ENCODE results near the gene GINS2.

The GINS2 gene

DNA sequence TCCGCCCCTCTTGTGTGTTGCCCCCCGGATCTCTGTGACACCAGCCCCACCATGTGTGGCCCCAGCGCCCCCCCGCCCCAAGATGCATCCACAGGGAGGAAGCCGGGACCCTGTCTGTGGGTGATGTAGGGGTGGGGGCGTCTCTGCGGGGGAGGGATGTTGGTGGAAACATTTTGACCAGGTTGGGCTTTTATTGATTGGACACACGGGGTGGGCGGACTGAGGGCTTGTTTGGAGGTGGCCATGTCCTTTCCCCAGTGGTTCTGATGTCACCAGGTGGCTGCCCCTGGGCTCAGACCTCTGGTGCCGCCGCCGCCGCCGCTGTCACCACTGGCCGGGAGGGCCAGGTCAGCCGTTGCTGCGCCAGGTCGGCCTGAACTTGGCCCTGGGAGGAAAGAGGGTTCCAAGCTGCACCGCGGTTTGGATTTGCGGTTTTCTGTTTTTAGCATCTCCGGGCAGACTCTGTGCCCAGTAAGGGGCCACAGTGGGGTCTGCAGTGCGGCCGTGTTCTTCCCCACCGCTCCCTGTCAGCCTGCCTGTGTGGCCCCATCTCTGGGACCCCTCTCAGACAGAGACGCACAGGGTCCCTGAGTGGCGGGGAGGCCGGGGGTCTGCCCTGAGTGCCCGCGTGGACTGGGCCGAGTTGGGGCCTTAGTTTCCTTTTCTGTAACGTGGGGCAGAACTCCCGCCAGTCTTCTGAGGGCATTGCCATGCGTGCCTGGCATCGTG is 55.9 kb downstream of the GINS2 start:
- peaks cover 98 to 100% (median 100%) of the 10 kb centered on the region in 11 experiments for H4K20me1 ChIP-seq
- H3K4me3 ChIP-seq: no peak overlapping the region
- H3K4me1 ChIP-seq: peaks cover 8 to 88% (median 69%) of the 10 kb centered on the region in 10 experiments
- H3K36me3 ChIP-seq: peaks cover 13 to 74% (median 58%) of the 10 kb centered on the region in 11 experiments; a peak in 20 of 22 replicates
- 0 out of 22 replicates have a peak overlapping the region, but pooled peaks of 1 of the 11 experiments have one; percentile 44 for H3K9ac ChIP-seq
- H3K27me3 ChIP-seq: no peaks in the 10 kb centered on the region
- no peak overlapping the region for H3K27ac ChIP-seq
- TF ChIP-seq Cebpa-rat (IDR thresholded peaks at IDR 0.05): no peak
- H3K4me2 ChIP-seq: peak overlapping the region in 3 of 11 experiments; percentile 39 to 59 (median 57); a peak in 4 of 22 replicates
- peaks cover 12 to 18% (median 14%) of the 10 kb centered on the region in 11 experiments; a peak in 21 of 22 replicates for H3K9me3 ChIP-seq (replicated peaks in 1 of 11)

DNA sequence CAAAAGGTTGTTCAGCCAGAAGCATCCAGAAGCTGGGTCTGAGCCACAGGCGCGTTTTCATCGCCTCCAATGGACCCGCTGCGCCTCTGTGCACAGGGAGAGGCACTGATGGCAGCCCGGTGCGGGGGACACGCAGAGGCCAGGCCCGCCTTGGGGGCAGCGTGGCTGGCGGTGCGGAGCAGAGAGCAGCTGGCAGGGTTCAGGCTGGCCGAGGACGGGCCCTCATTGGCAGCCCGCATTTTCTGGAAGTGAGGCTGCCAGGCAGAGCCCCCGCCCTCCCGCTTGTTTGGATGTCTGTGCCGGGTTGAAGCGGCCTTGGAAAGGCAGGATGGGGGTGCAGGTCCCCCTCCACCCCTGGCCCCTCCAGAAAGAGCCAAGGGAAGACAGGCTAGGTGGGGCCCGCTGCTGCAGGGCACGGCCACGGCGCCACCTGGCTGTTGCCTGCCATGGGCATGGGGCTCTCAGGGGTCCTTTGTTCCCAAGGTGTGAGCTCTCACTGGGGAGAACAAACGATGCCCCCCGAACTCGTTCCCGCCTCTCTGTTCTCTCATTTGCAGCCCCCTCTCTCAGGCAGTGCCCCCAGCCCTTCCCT is 56.9 kb downstream of the GINS2 start:
- Histone ChIP-seq H3K4me1 (peaks cover 16 to 87% (median 68%) of the 10 kb centered on the region in 10 experiments), H3K9ac (peak overlapping the region in 3 of 11 experiments; percentile 15 to 44 (median 35); a peak in 3 of 22 replicates), H3K27me3 (no peaks in the 10 kb centered on the region), H3K9me3 (replicated peaks in 1 of 11) (peaks cover 12 to 18% (median 14%) of the 10 kb centered on the region in 11 experiments; a peak in 21 of 22 replicates), H3K4me2 (peak overlapping the region in 8 of 11 experiments; percentile 17 to 59 (median 36); a peak in 15 of 22 replicates), H3K4me3 (no peak overlapping the region), H3K27ac (peak overlapping the region in 3 of 11 experiments; percentile 2 to 8 (median 4); a peak in 2 of 22 replicates), H3K36me3 (peaks cover 13 to 64% (median 52%) of the 10 kb centered on the region in 11 experiments; a peak in 20 of 22 replicates), H4K20me1 (peaks cover 97 to 100% (median 99%) of the 10 kb centered on the region in 11 experiments)
- TF ChIP-seq Cebpa-rat (IDR thresholded peaks at IDR 0.05): no peak

DNA sequence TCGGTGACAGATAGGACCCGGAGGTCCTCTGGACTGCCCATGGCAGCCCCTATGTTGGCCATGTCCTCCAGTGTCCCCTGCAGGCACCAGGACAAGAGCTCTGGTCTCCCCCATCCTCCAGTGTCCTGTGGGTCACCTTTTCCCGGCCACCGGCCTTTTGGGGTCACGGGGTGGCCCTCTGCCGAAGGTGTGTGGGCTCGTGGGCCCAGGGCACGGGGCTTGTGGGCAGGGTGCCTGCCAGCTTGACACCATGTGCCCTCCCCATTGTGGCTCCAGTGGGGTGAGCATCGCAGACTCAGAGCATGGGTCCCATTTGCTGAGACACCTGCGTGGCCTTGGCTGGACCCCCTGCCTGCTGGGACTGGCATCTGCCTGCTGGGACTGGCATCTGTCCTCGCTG is 57.5 kb downstream of the GINS2 start:
- Histone ChIP-seq H4K20me1 (peaks cover 96 to 100% (median 98%) of the 10 kb centered on the region in 11 experiments), H3K27me3 (no peaks in the 10 kb centered on the region), H3K9me3 (replicated peaks in 1 of 11) (peaks cover 12 to 18% (median 14%) of the 10 kb centered on the region in 11 experiments; a peak in 21 of 22 replicates), H3K4me2 (peak overlapping the region in 9 of 11 experiments; percentile 8 to 59 (median 32); a peak in 14 of 22 replicates), H3K4me3 (no peak overlapping the region), H3K9ac (peak overlapping the region in 2 of 11 experiments; percentile 35 to 44; a peak in 3 of 22 replicates), H3K4me1 (peaks cover 22 to 87% (median 69%) of the 10 kb centered on the region in 10 experiments), H3K36me3 (peaks cover 13 to 60% (median 46%) of the 10 kb centered on the region in 11 experiments; a peak in 20 of 22 replicates), H3K27ac (no peak overlapping the region; a peak in 1 of 22 replicates)
- TF ChIP-seq Cebpa-rat (IDR thresholded peaks at IDR 0.05): no peak

DNA sequence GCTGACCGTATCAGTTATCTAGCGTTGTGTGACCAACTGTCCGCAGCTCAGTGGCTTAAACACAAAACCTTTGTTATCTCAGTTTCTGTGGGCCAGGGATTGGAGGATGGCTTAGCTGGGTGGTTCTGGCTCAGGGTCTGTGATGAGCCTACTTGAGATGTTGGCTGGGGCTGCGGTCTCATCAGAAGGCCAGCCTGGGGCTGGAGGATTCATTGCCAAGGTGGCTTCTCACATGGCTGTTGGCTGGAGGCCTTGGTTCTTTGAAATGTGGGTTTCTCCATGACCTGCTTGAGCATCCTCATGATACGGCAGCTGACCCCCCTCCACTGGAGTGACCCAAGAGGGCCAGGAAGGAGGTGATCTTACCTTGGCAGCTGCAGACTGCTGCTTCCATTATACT is 58.9 kb downstream of the GINS2 start:
- no peak for TF ChIP-seq Cebpa-rat (IDR thresholded peaks at IDR 0.05)
- H3K27ac ChIP-seq: no peak overlapping the region
- peaks cover 13 to 55% (median 42%) of the 10 kb centered on the region in 11 experiments; a peak in 19 of 22 replicates for H3K36me3 ChIP-seq
- peaks cover 95 to 100% (median 98%) of the 10 kb centered on the region in 11 experiments for H4K20me1 ChIP-seq
- H3K9me3 ChIP-seq (replicated peaks in 1 of 11): peaks cover 12 to 18% (median 14%) of the 10 kb centered on the region in 11 experiments; a peak in 21 of 22 replicates
- H3K4me1 ChIP-seq: peaks cover 35 to 87% (median 70%) of the 10 kb centered on the region in 10 experiments
- no peaks in the 10 kb centered on the region for H3K27me3 ChIP-seq
- no peak overlapping the region for H3K4me3 ChIP-seq
- no peak overlapping the region for H3K9ac ChIP-seq
- H3K4me2 ChIP-seq: peak overlapping the region in 3 of 11 experiments; percentile 27 to 57 (median 49); a peak in 3 of 22 replicates

DNA sequence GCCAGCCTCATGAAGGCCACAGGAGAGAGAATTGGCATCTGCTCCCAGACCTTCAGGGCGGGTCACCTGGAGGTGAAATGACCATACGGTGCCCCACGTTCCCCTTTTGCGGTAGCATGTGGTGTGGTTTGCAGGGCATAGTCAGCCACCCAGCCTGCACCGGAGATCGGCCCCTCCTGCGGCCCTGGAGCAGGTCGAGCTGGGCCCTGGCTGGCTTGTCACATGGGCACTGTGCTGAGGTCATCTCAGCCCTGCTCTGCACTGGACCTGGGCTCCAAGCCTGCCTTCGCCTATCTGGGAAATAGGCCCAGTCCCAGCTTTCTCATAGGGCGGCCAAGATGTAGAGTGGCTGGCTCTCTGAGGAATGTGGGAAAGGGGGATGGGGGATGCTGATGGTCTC is 59.4 kb downstream of the GINS2 start:
- H4K20me1 ChIP-seq: peaks cover 95 to 100% (median 98%) of the 10 kb centered on the region in 11 experiments

DNA sequence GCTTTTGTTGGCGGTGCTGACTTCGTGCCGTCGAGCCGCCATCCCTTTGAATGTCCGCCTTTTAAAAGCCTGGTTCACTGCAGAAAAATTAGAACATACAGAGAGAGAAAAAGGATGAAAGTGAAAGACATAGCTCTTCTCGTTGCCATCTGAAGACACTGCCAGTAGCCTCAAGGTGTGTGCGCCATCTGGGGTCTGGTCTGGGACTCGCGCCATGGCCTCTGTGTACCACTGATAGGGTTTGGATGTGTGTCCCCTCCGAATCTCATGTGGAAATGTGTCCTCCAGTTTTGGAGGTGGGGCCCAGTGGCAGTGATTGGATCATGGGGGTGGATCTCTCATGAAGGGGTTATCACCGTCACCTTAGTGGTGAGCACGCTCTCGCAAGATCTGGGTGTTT is 60.1 kb downstream of the GINS2 start:
- Histone ChIP-seq H3K9ac (peak overlapping the region in 6 of 11 experiments; percentile 42 to 65 (median 62); a peak in 10 of 22 replicates), H3K36me3 (peaks cover 13 to 55% (median 37%) of the 10 kb centered on the region in 11 experiments; a peak in 19 of 22 replicates), H3K4me1 (peaks cover 35 to 92% (median 82%) of the 10 kb centered on the region in 10 experiments), H4K20me1 (peaks cover 95 to 100% (median 98%) of the 10 kb centered on the region in 11 experiments), H3K4me3 (peak overlapping the region in 1 of 10 experiments; percentile 33; a peak in 1 of 20 replicates), H3K27ac (peak overlapping the region in 4 of 11 experiments; percentile 41 to 69 (median 56); a peak in 8 of 22 replicates), H3K27me3 (no peaks in the 10 kb centered on the region), H3K9me3 (replicated peaks in 1 of 11) (peaks cover 12 to 18% (median 14%) of the 10 kb centered on the region in 11 experiments; a peak in 21 of 22 replicates), H3K4me2 (peak overlapping the region; percentile 69 to 99 (median 95); a peak in 21 of 22 replicates)
- no peak for TF ChIP-seq Cebpa-rat (IDR thresholded peaks at IDR 0.05)

More for the DNA sequence above, 59.4 kb downstream of the GINS2 start:
- peak overlapping the region in 1 of 11 experiments; percentile 18; a peak in 1 of 22 replicates for H3K27ac ChIP-seq
- H3K4me2 ChIP-seq: peak overlapping the region in 6 of 11 experiments; percentile 94 to 99 (median 98); a peak in 11 of 22 replicates
- H3K27me3 ChIP-seq: no peaks in the 10 kb centered on the region
- peaks cover 12 to 18% (median 14%) of the 10 kb centered on the region in 11 experiments; a peak in 21 of 22 replicates for H3K9me3 ChIP-seq (replicated peaks in 1 of 11)
- 0 out of 20 replicates have a peak overlapping the region, but pooled peaks of 1 of the 10 experiments have one; percentile 4 for H3K4me3 ChIP-seq
- no peak for TF ChIP-seq Cebpa-rat (IDR thresholded peaks at IDR 0.05)
- H3K36me3 ChIP-seq: peaks cover 13 to 55% (median 37%) of the 10 kb centered on the region in 11 experiments; a peak in 19 of 22 replicates
- no peak overlapping the region for H3K9ac ChIP-seq
- H3K4me1 ChIP-seq: peaks cover 35 to 87% (median 76%) of the 10 kb centered on the region in 10 experiments

DNA sequence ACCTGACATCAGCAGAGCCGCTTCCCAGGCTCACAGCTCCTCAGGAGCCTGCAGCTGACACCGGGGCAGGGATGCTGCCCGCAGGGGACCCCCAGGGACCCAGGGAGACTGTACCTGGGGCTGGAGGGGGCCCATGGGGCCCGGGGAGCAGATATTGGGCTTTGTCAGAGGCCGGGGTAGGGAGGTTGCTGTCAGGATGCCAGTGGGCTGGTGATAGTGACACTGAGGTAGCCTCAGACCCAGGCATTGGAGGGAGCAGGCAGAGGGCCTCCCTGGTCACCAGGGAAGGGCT is 60.5 kb downstream of the GINS2 start:
- Histone ChIP-seq H3K4me3 (peak overlapping the region in 3 of 10 experiments; percentile 21 to 33 (median 30); a peak in 5 of 20 replicates), H3K4me1 (peaks cover 38 to 96% (median 86%) of the 10 kb centered on the region in 10 experiments), H3K27ac (peak overlapping the region in 8 of 11 experiments; percentile 8 to 69 (median 47); a peak in 13 of 22 replicates), H3K27me3 (no peaks in the 10 kb centered on the region), H4K20me1 (peaks cover 95 to 100% (median 98%) of the 10 kb centered on the region in 11 experiments), H3K36me3 (peaks cover 13 to 55% (median 37%) of the 10 kb centered on the region in 11 experiments; a peak in 19 of 22 replicates), H3K9me3 (replicated peaks in 1 of 11) (peaks cover 12 to 18% (median 14%) of the 10 kb centered on the region in 11 experiments; a peak in 21 of 22 replicates), H3K4me2 (peak overlapping the region; percentile 69 to 99 (median 95)), H3K9ac (peak overlapping the region in 10 of 11 experiments; percentile 11 to 65 (median 46); a peak in 18 of 22 replicates)
- TF ChIP-seq Cebpa-rat (IDR thresholded peaks at IDR 0.05): no peak

Measured in BLaER1 treated with 17β-estradiol and CSF1 and Interleukin-3, amounts not matched to agents 10 nM and 100 nM (cell line).